ENCODE data around the gene ZNF74. TPM values are rescaled to one million over a fixed set of nuclear protein-coding genes. Genes with fewer than 3 reads are reported as not detected.
A peak's percentile ranks its signal among the peaks of the same experiment; 100 is the strongest.

Gene ZNF74
- total RNA-seq, 1 donor from 2014 or later, result 10.7 TPM

DNA sequence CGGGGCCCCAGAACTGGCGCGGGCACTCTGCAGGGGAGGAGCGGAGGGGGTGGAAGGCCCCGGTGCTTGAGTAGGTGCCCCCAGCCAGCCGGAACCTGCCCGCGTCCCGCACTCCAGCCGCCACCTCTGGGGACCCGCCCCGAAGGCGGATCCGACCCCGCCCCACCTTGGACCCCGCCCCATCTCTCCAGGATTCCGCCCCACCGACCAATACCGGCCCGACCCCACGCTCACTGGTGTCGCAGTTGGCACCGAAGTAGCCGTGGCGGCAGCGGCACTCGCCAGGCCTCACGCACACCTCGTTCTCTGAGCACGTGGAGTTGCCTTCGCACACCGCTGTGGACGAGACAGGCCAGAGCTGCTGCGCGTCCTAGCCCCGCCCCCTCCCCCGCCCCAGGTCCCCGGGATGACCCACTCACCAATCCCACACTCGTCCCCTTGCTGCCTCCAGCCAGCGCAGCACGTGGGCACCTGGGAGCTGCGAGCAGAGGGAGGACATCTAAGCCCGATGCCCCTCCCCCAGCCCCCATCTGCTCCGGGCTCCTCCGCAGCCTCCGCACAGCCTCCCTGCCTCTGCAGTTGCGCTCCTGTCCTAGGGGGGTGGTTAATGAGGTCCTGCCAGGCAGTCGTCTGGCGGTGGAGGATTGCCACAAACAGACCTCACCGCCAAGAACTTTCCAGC is 37.7 kb downstream of the ZNF74 start:
- intact Hi-C loops (cut with DNase I), result no loop called here
- peaks cover 29% of the 10 kb centered on the region for H3K4me1 ChIP-seq
- TF ChIP-seq, protein P1, sequence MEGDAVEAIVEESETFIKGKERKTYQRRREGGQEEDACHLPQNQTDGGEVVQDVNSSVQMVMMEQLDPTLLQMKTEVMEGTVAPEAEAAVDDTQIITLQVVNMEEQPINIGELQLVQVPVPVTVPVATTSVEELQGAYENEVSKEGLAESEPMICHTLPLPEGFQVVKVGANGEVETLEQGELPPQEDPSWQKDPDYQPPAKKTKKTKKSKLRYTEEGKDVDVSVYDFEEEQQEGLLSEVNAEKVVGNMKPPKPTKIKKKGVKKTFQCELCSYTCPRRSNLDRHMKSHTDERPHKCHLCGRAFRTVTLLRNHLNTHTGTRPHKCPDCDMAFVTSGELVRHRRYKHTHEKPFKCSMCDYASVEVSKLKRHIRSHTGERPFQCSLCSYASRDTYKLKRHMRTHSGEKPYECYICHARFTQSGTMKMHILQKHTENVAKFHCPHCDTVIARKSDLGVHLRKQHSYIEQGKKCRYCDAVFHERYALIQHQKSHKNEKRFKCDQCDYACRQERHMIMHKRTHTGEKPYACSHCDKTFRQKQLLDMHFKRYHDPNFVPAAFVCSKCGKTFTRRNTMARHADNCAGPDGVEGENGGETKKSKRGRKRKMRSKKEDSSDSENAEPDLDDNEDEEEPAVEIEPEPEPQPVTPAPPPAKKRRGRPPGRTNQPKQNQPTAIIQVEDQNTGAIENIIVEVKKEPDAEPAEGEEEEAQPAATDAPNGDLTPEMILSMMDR (IDR thresholded peaks at IDR 0.05), result no peak
- no peak overlapping the region for H3K27ac ChIP-seq
- ATAC-seq, result no peak
- peaks cover 4% of the 10 kb centered on the region for H3K36me3 ChIP-seq
- peaks cover 12% of the 10 kb centered on the region for H3K27me3 ChIP-seq
- H3K9me3 ChIP-seq, result no peaks in the 10 kb centered on the region
- DNase-seq, result peak; percentile 65
- H3K4me3 ChIP-seq, result peak overlapping the region; percentile 39

GRCh38 chr22:20432244-20432686 is 38.3 kb downstream of the ZNF74 start:
- intact Hi-C loops (cut with DNase I), result no loop called here
- no peak for ATAC-seq
- DNase-seq, result peak; percentile 43
- TF ChIP-seq, protein P1 (IDR thresholded peaks at IDR 0.05), result no peak
- peaks cover 1% of the 10 kb centered on the region for H3K36me3 ChIP-seq
- H3K27me3 ChIP-seq, result peaks cover 12% of the 10 kb centered on the region
- H3K4me1 ChIP-seq, result peaks cover 35% of the 10 kb centered on the region
- no peak overlapping the region for H3K27ac ChIP-seq
- H3K9me3 ChIP-seq, result no peaks in the 10 kb centered on the region
- H3K4me3 ChIP-seq, result no peak overlapping the region

DNA sequence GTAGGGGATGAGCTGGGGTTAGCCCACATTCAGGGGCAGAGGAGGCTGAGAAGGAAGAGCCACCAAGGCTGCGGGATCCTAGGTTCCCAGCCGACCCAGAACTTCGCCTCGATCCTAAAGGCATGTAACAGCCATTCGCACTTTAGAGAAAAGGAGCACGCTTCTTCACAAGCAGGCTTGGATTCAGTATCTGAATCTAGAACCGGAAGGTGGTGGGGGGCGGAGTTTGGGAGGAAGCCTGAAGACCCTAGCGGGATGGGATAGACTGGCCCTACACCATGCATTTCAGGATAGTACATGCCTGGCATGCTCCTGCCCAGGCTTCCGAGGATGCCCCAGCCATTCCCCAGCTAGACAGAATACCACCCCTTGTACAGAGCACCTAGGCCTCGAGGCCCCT is 39.2 kb downstream of the ZNF74 start:
- peaks cover 16% of the 10 kb centered on the region for H3K27me3 ChIP-seq
- H3K27ac ChIP-seq, result no peak overlapping the region
- peaks cover 35% of the 10 kb centered on the region for H3K4me1 ChIP-seq
- ATAC-seq, result no peak
- H3K36me3 ChIP-seq, result no peaks in the 10 kb centered on the region
- H3K9me3 ChIP-seq, result no peaks in the 10 kb centered on the region
- no peak overlapping the region for H3K4me3 ChIP-seq
- intact Hi-C loops (cut with DNase I), result no loop called here
- DNase-seq, result peak; percentile 42
- TF ChIP-seq, protein P1 (IDR thresholded peaks at IDR 0.05), result no peak

DNA sequence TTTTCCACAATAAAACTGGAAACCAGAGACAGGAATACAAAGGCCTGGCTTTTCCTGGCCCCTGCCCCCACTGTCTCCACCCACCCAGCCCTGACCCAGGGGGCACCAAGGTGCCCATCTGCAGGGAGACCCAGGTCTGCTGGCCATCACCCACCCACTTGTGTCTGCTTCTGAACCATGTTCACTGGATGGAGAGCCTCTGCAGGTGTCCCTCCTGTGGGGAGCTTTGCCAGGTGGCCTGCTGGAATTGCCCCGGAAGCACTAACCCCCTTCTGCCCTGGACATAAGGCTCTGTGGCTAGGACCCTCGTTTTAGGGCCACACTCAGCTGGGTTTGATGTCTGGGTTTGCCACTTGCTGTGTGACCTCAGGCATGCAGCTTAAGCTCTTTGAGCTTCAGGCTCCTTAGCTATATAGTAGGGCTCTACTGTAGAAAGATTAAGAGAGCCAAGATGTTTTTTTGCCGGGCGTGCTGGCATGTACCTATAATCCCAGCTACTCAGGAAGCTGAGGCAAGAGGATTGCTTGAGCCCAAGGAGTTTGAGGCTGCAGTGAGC is 39.8 kb downstream of the ZNF74 start:
- ATAC-seq (no peak), DNase-seq (peak; percentile 33)
- TF ChIP-seq, protein P1 (IDR thresholded peaks at IDR 0.05), result no peak
- Histone ChIP-seq H3K9me3 (no peaks in the 10 kb centered on the region), H3K36me3 (no peaks in the 10 kb centered on the region), H3K4me3 (no peak overlapping the region), H3K27me3 (peaks cover 18% of the 10 kb centered on the region), H3K27ac (no peak overlapping the region), H3K4me1 (peaks cover 35% of the 10 kb centered on the region)
- intact Hi-C loops (cut with DNase I), result no loop called here

DNA sequence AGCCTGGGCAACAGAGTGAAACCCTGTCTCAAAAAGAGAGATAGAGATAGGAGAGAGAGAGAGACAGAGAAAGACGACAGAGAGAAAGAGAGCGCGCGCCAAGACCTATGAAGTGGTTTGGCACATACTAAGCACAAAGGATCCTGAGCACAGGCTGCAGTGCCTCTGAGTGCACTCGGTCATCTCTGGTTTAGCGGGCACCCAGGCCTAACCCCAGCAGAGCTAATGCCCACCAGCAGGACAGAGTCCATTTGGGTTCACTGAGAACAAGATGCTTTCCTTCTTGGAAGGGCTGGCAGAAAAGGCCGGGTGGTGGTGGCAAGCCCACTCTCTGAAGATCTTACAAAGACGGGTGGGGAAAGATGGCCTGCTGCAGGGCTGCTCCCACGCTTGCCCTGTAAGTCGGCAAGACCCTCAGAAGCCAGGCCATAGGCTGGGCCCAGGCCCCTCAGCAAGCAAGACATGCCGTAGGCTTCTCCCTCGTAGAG is 40.4 kb downstream of the ZNF74 start:
- ATAC-seq (no peak), DNase-seq (peak; percentile 35)
- intact Hi-C loops (cut with DNase I), result no loop called here
- H3K4me3 ChIP-seq, result no peak overlapping the region
- TF ChIP-seq, protein P1 (IDR thresholded peaks at IDR 0.05), result no peak
- no peaks in the 10 kb centered on the region for H3K9me3 ChIP-seq
- peaks cover 18% of the 10 kb centered on the region for H3K27me3 ChIP-seq
- H3K4me1 ChIP-seq, result peaks cover 34% of the 10 kb centered on the region
- no peak overlapping the region for H3K27ac ChIP-seq
- H3K36me3 ChIP-seq, result no peaks in the 10 kb centered on the region

Data from upper lobe of right lung (tissue), 1 donor.